Measurements from ENCODE around the gene E2F4. TPM values are rescaled to one million over a fixed set of nuclear protein-coding genes. Genes with fewer than 3 reads are reported as not detected.

Gene E2F4
- total and polyA plus RNA-seq, 7 donors: 40.0 to 85.9 (median 69.8) TPM

GRCh38 chr16:67238806-67239470, 47.0 kb downstream of the E2F4 start:
- no peak overlapping the region for H3K4me3 ChIP-seq
- TF ChIP-seq EP300 (IDR thresholded peaks at IDR 0.05) (no peak), POLR2A (IDR thresholded peaks at IDR 0.05) (no peak), CTCF (IDR thresholded peaks at IDR 0.05) (no peak), POLR2AphosphoS5 (IDR thresholded peaks at IDR 0.05) (no peak)
- no peaks in the 10 kb centered on the region for H3K27me3 ChIP-seq
- DNase-seq: no peak
- H3K36me3 ChIP-seq: peaks cover 3 to 52% (median 18%) of the 10 kb centered on the region in 4 donors
- 94 to 96% methylated on average over 9 of the region's 9 CpGs for WGBS, 2 donors
- H3K4me1 ChIP-seq: peaks cover 0 to 31% (median 22%) of the 10 kb centered on the region in 4 donors
- H3K27ac ChIP-seq: no peak overlapping the region
- intact Hi-C loops (cut with DNase I): no loop called here
- H3K9me3 ChIP-seq: no peaks in the 10 kb centered on the region

- Histone ChIP-seq H3K27ac (peak overlapping the region; percentile 42 to 65 (median 52)), H3K36me3 (peaks cover 3 to 41% (median 18%) of the 10 kb centered on the region in 4 donors), H3K4me1 (peaks cover 0 to 45% (median 31%) of the 10 kb centered on the region in 4 donors), H3K4me3 (no peak overlapping the region), H3K9me3 (no peaks in the 10 kb centered on the region), H3K27me3 (no peaks in the 10 kb centered on the region)
- intact Hi-C loops (cut with DNase I): no loop called here
- TF ChIP-seq CTCF (IDR thresholded peaks at IDR 0.05) (no peak), EP300 (IDR thresholded peaks at IDR 0.05) (no peak), POLR2A (IDR thresholded peaks at IDR 0.05) (no peak), POLR2AphosphoS5 (IDR thresholded peaks at IDR 0.05) (no peak)
- 68 to 82% methylated on average over 4 of the region's 4 CpGs for WGBS, 2 donors
- DNase-seq: no peak
These were observed 48.6 kb downstream of the E2F4 start for GRCh38 chr16:67240506-67240905.

- Histone ChIP-seq H3K4me1 (peaks cover 0 to 51% (median 36%) of the 10 kb centered on the region in 4 donors), H3K9me3 (no peaks in the 10 kb centered on the region), H3K4me3 (no peak overlapping the region), H3K36me3 (peaks cover 3 to 33% (median 15%) of the 10 kb centered on the region in 4 donors), H3K27me3 (no peaks in the 10 kb centered on the region), H3K27ac (peak overlapping the region; percentile 42 to 65 (median 52))
- 8 to 61% methylated on average over 10 of the region's 10 CpGs for WGBS, 2 donors
- no peak for DNase-seq
- TF ChIP-seq CTCF (IDR thresholded peaks at IDR 0.05): no peak
- peak in 1 of 4 donors; percentile 10 for TF ChIP-seq POLR2AphosphoS5 (IDR thresholded peaks at IDR 0.05)
- peak in 1 of 2 donors; percentile 25 for TF ChIP-seq POLR2A (IDR thresholded peaks at IDR 0.05)
- intact Hi-C loops (cut with DNase I): no loop called here
These were observed 49.3 kb downstream of the E2F4 start for GRCh38 chr16:67241008-67241900.

GRCh38 chr16:67242138-67242730, 50.3 kb downstream of the E2F4 start:
- intact Hi-C loops (cut with DNase I): no loop called here
- 85 to 87% methylated on average over 4 of the region's 4 CpGs for WGBS, 2 donors
- H3K9me3 ChIP-seq: no peaks in the 10 kb centered on the region

More at GRCh38 chr16:67242138-67242730, 50.3 kb downstream of the E2F4 start:
- Histone ChIP-seq H3K4me1 (peaks cover 0 to 60% (median 39%) of the 10 kb centered on the region in 4 donors), H3K27ac (peak overlapping the region in 2 of 4 donors; percentile 58 to 65), H3K27me3 (no peaks in the 10 kb centered on the region), H3K4me3 (no peak overlapping the region), H3K36me3 (peaks cover 3 to 23% (median 11%) of the 10 kb centered on the region in 4 donors)
- DNase-seq: no peak
- no peak for TF ChIP-seq POLR2A (IDR thresholded peaks at IDR 0.05)
- no peak for TF ChIP-seq POLR2AphosphoS5 (IDR thresholded peaks at IDR 0.05)
- no peak for TF ChIP-seq EP300 (IDR thresholded peaks at IDR 0.05)
- TF ChIP-seq CTCF (IDR thresholded peaks at IDR 0.05): no peak
